Measurements from ENCODE around the gene GFOD1. TPM values are rescaled to one million over a fixed set of nuclear protein-coding genes. Genes with fewer than 3 reads are reported as not detected.

The GFOD1 gene
- polyA plus RNA-seq, 1 of the 3 experiments (the other 2 are of a cell fraction): 1.6 TPM

DNA sequence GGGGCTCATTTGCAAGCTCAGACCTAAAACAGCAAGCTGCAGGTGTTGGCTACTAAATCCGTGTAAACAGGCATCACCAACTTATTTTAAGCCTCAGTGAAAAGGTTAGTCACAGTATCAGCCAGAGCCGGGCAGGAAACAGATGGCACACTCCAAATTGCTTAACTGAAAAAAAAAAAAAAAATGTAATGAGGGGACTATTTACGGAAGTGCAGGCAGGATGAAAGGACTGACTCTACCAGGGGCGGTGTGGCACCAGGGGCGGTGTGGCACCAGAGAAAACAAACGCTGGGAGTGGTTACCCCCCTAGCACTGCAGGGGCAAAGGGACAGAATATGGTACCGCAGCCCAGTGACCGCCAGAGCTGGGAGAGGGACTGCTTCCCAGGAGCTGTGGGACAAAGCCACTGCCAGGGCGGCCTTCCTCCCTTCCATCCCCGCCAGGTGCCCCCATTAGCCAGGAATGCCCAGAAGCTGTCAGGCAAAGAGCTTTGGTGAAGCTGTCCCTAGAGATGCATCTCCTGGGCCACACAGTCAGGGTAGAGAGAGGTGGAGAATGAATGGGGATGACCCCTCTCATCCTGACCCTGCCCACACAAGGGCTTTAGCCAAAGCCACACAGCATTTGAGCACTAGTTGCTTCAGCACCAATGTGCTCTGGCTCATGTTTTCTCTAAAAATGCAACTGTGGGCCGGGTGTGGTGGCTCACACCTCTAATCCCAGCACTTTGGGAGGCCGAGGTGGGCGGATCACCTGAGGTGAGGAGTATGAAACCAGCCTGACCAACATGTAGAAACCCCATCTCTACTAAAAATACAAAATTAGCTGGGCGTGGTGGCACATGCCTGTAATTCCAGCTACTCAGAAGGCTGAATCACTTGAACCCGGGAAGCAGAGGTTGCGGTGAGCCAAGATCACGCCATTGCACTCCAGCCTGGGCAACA is 39.6 kb upstream of the GFOD1 start:
- Histone ChIP-seq H3K79me2 (ENCODE audit: insufficient read depth) (no peaks in the 10 kb centered on the region), H3K4me3 (ENCODE audit: low read depth in 2 of 2, low read length in 1 of 2) (no peak overlapping the region), H2AFZ (ENCODE audit: low read depth) (no peak overlapping the region), H3K4me2 (no peak overlapping the region), H3K9me2 (no peaks in the 10 kb centered on the region), H3K9me3 (no peaks in the 10 kb centered on the region), H3K27ac (ENCODE audit: low read depth in 2 of 2, low read length in 1 of 2) (peak overlapping the region in 1 of 2 experiments; percentile 35; a peak in 1 of 4 replicates), H3K36me3 (replicated peaks in 1 of 2; ENCODE audit: control insufficient read depth in 1 of 2, insufficient read depth in 2 of 2, low read length in 1 of 2) (no peaks in the 10 kb centered on the region), H4K20me1 (ENCODE audit: insufficient read depth) (no peaks in the 10 kb centered on the region), H3K9ac (no peak overlapping the region), H3F3A (replicated peaks; ENCODE audit: insufficient read depth) (no peaks in the 10 kb centered on the region), H3K27me3 (ENCODE audit: insufficient read depth) (no peaks in the 10 kb centered on the region), H3K4me1 (ENCODE audit: control insufficient read depth in 1 of 2, insufficient read depth in 2 of 2, low read depth in 1 of 2, low read length in 1 of 2) (peaks cover 0 to 13% of the 10 kb centered on the region in 2 experiments; a peak in 2 of 4 replicates)
- POLR2A ChIA-PET: no interaction called here
- 65% methylated on average over 13 of the region's 17 CpGs for WGBS (ENCODE audit: low lambda C conversion rate)
- peak; percentile 72 for DNase-seq
- CTCF ChIA-PET: interaction anchor here (1.0 kb wide), 1 partner anchor 18 kb away, joined by 3 read pairs; no protein-coding TSS in a partner anchor
- TF ChIP-seq ELF1 (IDR thresholded peaks at IDR 0.05) (0 out of 2 replicates have a peak, but pooled peaks have one; percentile 31), TCF12 (IDR thresholded peaks at IDR 0.05) (0 out of 2 replicates have a peak, but pooled peaks have one; percentile 21), NFIC (IDR thresholded peaks at IDR 0.05; ENCODE audit: borderline replicate concordance) (no peak), MXI1 (IDR thresholded peaks at IDR 0.05; ENCODE audit: low read depth, low read length) (no peak), GABPA (IDR thresholded peaks at IDR 0.05; ENCODE audit: low read depth) (no peak), POLR2AphosphoS5 (IDR thresholded peaks at IDR 0.05; ENCODE audit: low read depth, low read length) (no peak), GATA2 (CRISPR knock-in tag; IDR thresholded peaks at IDR 0.05) (no peak), TAF1 (IDR thresholded peaks at IDR 0.05; ENCODE audit: borderline replicate concordance, low read depth, low read length) (no peak), RXRA (IDR thresholded peaks at IDR 0.05; ENCODE audit: borderline replicate concordance, low read depth) (no peak)
- TF ChIP-seq, protein P1, sequence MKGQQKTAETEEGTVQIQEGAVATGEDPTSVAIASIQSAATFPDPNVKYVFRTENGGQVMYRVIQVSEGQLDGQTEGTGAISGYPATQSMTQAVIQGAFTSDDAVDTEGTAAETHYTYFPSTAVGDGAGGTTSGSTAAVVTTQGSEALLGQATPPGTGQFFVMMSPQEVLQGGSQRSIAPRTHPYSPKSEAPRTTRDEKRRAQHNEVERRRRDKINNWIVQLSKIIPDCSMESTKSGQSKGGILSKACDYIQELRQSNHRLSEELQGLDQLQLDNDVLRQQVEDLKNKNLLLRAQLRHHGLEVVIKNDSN (IDR thresholded peaks at IDR 0.05; ENCODE audit: borderline replicate concordance, low read depth): no peak
- TF ChIP-seq, protein P2, sequence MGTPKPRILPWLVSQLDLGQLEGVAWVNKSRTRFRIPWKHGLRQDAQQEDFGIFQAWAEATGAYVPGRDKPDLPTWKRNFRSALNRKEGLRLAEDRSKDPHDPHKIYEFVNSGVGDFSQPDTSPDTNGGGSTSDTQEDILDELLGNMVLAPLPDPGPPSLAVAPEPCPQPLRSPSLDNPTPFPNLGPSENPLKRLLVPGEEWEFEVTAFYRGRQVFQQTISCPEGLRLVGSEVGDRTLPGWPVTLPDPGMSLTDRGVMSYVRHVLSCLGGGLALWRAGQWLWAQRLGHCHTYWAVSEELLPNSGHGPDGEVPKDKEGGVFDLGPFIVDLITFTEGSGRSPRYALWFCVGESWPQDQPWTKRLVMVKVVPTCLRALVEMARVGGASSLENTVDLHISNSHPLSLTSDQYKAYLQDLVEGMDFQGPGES (IDR thresholded peaks at IDR 0.05; ENCODE audit: low read depth, low read length): no peak

DNA sequence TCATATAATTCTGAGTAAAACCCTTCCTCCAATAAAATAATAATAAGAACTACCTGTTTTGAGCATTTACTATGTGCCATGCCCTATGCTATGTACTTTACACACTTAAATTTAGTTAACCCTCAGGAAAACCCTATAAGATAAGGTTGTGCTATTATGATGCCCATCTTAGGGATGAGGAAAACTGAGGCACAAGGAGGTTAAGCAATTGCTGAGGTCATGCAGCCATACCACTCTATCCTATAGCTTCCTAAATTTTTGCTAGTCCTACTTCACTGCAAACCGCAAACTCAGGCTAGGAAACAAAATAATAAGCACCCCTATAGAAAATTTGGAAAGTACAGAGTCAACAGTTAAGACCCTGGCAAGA is 38.9 kb upstream of the GFOD1 start:
- no peaks in the 10 kb centered on the region for H3K36me3 ChIP-seq (replicated peaks in 1 of 2; ENCODE audit: control insufficient read depth in 1 of 2, insufficient read depth in 2 of 2, low read length in 1 of 2)
- H3K4me1 ChIP-seq (ENCODE audit: control insufficient read depth in 1 of 2, insufficient read depth in 2 of 2, low read depth in 1 of 2, low read length in 1 of 2): peaks cover 0 to 13% of the 10 kb centered on the region in 2 experiments; a peak in 2 of 4 replicates
- no peak for TF ChIP-seq GABPA (IDR thresholded peaks at IDR 0.05; ENCODE audit: low read depth)
- TF ChIP-seq FOXM1 (IDR thresholded peaks at IDR 0.05; ENCODE audit: low read depth): no peak
- TF ChIP-seq YY1 (IDR thresholded peaks at IDR 0.05; ENCODE audit: low read depth): no peak
- no peak for TF ChIP-seq NRF1 (IDR thresholded peaks at IDR 0.05; ENCODE audit: low read depth, low read length)
- H3K9me3 ChIP-seq: no peaks in the 10 kb centered on the region
- no peaks in the 10 kb centered on the region for H3F3A ChIP-seq (replicated peaks; ENCODE audit: insufficient read depth)
- 94% methylated on average over 1 of the region's 1 CpG for WGBS (ENCODE audit: low lambda C conversion rate)
- no peak for DNase-seq
- H3K9me2 ChIP-seq: no peaks in the 10 kb centered on the region
- H3K9ac ChIP-seq: no peak overlapping the region
- no peak overlapping the region for H2AFZ ChIP-seq (ENCODE audit: low read depth)
- H3K4me2 ChIP-seq: no peak overlapping the region
- H3K4me3 ChIP-seq (ENCODE audit: low read depth in 2 of 2, low read length in 1 of 2): no peak overlapping the region
- ChIA-PET CTCF (interaction anchor here (1.0 to 1.1 kb wide), 2 partner anchors 17 to 189 kb away, joined by 3 to 4 read pairs; no protein-coding TSS in a partner anchor), POLR2A (no interaction called here)
- H4K20me1 ChIP-seq (ENCODE audit: insufficient read depth): no peaks in the 10 kb centered on the region
- no peaks in the 10 kb centered on the region for H3K79me2 ChIP-seq (ENCODE audit: insufficient read depth)
- no peak overlapping the region for H3K27ac ChIP-seq (ENCODE audit: low read depth in 2 of 2, low read length in 1 of 2)
- no peaks in the 10 kb centered on the region for H3K27me3 ChIP-seq (ENCODE audit: insufficient read depth)
